Measurements from ENCODE around the gene GCSAM. TPM values are rescaled to one million over a fixed set of nuclear protein-coding genes. Genes with fewer than 3 reads are reported as not detected.

Gene GCSAM
- total RNA-seq, 2 donors from 2014 or later = 1.4 TPM; not detected in 1

DNA sequence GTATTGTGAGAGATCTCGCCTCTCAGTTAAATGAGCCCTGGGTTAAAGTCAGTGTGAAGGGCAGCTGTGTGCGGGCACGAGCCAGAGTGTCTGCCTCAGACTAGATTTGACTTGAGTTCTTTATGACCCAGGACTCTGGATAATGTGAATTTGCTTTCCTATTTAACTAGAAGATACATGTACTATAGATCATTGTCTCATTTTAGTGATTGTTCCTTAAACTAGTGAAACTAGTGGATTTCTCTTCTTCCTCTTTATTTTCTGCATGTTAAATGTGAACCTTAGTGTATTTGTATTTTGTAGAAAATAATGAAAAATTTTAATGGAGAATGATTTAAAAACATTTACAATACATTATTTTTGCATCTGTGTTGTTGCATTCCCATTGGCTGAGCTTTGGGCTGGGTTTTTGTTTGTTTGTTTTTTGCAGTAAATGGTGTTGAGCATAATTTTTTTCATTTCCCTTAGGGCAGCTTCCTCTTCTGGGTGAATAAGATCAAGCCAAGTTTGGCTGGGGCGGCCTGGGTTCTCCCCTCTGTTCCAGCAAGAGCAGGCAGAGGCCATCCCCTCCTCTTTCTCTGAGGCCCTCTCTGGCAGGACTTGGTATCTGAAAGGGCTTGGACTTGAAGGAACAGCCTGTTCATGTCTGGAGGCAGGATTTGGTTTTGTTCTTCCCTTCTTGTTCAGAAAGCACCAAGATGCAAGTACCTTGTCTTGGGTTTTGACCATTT, 15.0 kb downstream of the GCSAM start:
- H3K9me3 ChIP-seq = no peaks in the 10 kb centered on the region
- no peak for DNase-seq (ENCODE audit: low spot score)
- no peaks in the 10 kb centered on the region for H3K4me1 ChIP-seq (replicated peaks)
- no peak overlapping the region for H3K27ac ChIP-seq
- WGBS = 88% methylated on average over 4 of the region's 4 CpGs
- no peaks in the 10 kb centered on the region for H3K27me3 ChIP-seq (replicated peaks; ENCODE audit: insufficient read depth)
- TF ChIP-seq, protein P1, sequence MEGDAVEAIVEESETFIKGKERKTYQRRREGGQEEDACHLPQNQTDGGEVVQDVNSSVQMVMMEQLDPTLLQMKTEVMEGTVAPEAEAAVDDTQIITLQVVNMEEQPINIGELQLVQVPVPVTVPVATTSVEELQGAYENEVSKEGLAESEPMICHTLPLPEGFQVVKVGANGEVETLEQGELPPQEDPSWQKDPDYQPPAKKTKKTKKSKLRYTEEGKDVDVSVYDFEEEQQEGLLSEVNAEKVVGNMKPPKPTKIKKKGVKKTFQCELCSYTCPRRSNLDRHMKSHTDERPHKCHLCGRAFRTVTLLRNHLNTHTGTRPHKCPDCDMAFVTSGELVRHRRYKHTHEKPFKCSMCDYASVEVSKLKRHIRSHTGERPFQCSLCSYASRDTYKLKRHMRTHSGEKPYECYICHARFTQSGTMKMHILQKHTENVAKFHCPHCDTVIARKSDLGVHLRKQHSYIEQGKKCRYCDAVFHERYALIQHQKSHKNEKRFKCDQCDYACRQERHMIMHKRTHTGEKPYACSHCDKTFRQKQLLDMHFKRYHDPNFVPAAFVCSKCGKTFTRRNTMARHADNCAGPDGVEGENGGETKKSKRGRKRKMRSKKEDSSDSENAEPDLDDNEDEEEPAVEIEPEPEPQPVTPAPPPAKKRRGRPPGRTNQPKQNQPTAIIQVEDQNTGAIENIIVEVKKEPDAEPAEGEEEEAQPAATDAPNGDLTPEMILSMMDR (IDR thresholded peaks at IDR 0.05) = no peak
- no peak for TF ChIP-seq POLR2A (IDR thresholded peaks at IDR 0.05)
- TF ChIP-seq POLR2AphosphoS5 (IDR thresholded peaks at IDR 0.05) = no peak
- intact Hi-C loops (cut with DNase I) = loop anchor here (10.0 kb wide), 1 partner anchor 417 kb away; no protein-coding TSS in a partner anchor
- H3K36me3 ChIP-seq = no peaks in the 10 kb centered on the region
- H3K4me3 ChIP-seq = no peak overlapping the region

DNA sequence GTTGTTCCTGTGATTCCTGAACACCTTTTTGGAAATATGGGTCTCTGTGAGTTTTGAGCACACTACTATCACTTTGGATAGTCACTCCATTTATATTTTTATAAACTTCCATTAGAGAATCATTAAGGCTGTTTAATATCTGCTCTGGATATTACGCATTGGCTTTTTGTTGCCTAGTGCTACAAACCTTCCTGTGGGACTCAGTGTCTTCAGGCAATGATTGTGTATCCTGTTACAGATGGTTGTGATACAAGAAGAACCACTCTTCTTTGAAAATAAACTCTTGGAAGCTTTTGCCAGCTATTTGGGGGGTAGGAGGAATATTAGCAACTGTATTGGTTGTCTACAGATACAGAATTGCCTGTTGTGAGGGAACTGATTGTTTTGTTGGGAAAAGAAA, 15.6 kb downstream of the GCSAM start:
- 95% methylated on average over 1 of the region's 1 CpG for WGBS
- H3K27ac ChIP-seq = no peak overlapping the region
- no peak overlapping the region for H3K4me3 ChIP-seq
- TF ChIP-seq POLR2A (IDR thresholded peaks at IDR 0.05) = no peak
- TF ChIP-seq, protein P1 (IDR thresholded peaks at IDR 0.05) = no peak
- no peak for TF ChIP-seq POLR2AphosphoS5 (IDR thresholded peaks at IDR 0.05)
- intact Hi-C loops (cut with DNase I) = loop anchor here (10.0 kb wide), 1 partner anchor 417 kb away; no protein-coding TSS in a partner anchor
- H3K4me1 ChIP-seq (replicated peaks) = no peaks in the 10 kb centered on the region
- no peaks in the 10 kb centered on the region for H3K36me3 ChIP-seq
- DNase-seq (ENCODE audit: low spot score) = no peak
- no peaks in the 10 kb centered on the region for H3K9me3 ChIP-seq
- no peaks in the 10 kb centered on the region for H3K27me3 ChIP-seq (replicated peaks; ENCODE audit: insufficient read depth)

DNA sequence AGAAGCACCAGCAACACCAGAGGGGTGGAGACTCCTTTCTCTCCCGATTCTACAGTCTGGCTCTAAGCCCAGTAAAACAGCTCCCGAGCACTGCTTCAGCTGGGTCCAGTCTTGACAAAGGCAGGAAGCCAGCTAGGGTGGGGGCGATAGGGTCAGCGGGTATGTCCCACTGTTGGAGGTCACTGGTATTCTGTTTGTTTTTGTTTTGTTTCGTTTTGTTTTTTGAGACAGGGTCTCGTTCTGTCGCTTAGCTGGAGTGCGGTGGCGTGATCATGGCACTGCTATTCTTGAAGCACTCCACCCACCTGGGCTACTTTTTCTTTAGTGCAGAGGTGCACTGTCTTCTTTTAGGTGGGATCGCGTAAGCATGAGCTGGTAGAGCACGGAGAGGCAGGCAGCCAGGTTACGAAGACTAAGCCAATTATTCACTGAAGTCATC, 16.3 kb downstream of the GCSAM start:
- no peaks in the 10 kb centered on the region for H3K36me3 ChIP-seq
- H3K27me3 ChIP-seq (replicated peaks; ENCODE audit: insufficient read depth) = no peaks in the 10 kb centered on the region
- no peak for DNase-seq (ENCODE audit: low spot score)
- intact Hi-C loops (cut with DNase I) = loop anchor here (10.0 kb wide), 1 partner anchor 418 kb away; no protein-coding TSS in a partner anchor
- 76% methylated on average over 13 of the region's 13 CpGs for WGBS
- H3K9me3 ChIP-seq = no peaks in the 10 kb centered on the region
- TF ChIP-seq POLR2AphosphoS5 (IDR thresholded peaks at IDR 0.05) (no peak), POLR2A (IDR thresholded peaks at IDR 0.05) (no peak)
- TF ChIP-seq, protein P1 (IDR thresholded peaks at IDR 0.05) = no peak
- no peak overlapping the region for H3K27ac ChIP-seq
- no peaks in the 10 kb centered on the region for H3K4me1 ChIP-seq (replicated peaks)
- H3K4me3 ChIP-seq = no peak overlapping the region

DNA sequence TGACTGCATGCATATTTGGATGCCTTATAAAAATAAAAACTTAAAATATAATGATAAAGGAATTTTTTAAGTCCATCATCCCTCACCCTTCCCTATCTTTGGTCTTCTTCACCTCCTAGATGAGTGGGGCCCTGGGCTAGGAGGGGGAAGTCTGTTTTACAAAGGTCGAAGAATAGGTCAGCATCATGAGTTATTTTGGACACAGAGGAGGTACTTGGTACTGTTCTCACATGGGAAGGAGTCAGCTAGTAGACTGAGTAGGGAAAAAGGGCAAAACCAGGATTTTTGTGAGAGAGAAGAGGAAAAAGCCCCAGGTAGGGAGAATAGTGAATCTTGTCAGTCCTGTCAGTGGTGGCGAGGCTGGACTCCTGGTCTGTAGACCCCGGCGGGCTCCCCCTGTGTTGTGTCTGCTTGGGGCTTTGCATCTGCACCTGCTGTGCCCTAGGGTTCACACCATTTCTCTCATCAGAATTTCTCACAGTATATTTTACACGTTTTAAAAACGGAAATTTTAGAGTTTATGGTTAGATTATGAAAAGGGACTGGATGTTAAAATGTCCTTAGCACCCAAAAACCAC, 17.2 kb downstream of the GCSAM start:
- no peaks in the 10 kb centered on the region for H3K36me3 ChIP-seq
- H3K9me3 ChIP-seq = no peaks in the 10 kb centered on the region
- no peak overlapping the region for H3K4me3 ChIP-seq
- no peaks in the 10 kb centered on the region for H3K4me1 ChIP-seq (replicated peaks)
- H3K27ac ChIP-seq = no peak overlapping the region
- DNase-seq (ENCODE audit: low spot score) = no peak
- H3K27me3 ChIP-seq (replicated peaks; ENCODE audit: insufficient read depth) = no peaks in the 10 kb centered on the region
- TF ChIP-seq POLR2AphosphoS5 (IDR thresholded peaks at IDR 0.05) (no peak), POLR2A (IDR thresholded peaks at IDR 0.05) (no peak)
- TF ChIP-seq, protein P1 (IDR thresholded peaks at IDR 0.05) = no peak
- 87% methylated on average over 6 of the region's 6 CpGs for WGBS
- intact Hi-C loops (cut with DNase I) = loop anchor here (10.0 kb wide), 1 partner anchor 419 kb away; no protein-coding TSS in a partner anchor
